ENCODE measurements around the gene USP40. TPM values are rescaled to one million over a fixed set of nuclear protein-coding genes. Genes with fewer than 3 reads are reported as not detected.

Gene USP40
- total and polyA plus RNA-seq, 2 experiments from 2014 or later = 5.7 to 11.7 TPM

GRCh38 chr2:233486778-233487552, 79.6 kb downstream of the USP40 start (continued):
- TF ChIP-seq REST (IDR thresholded peaks at IDR 0.05; ENCODE audit: unreplicated experiment) = no peak
- TF ChIP-seq ETS1 (IDR thresholded peaks at IDR 0.05) = no peak
- TF ChIP-seq POLR2AphosphoS5 (IDR thresholded peaks at IDR 0.05; ENCODE audit: low read depth) = no peak
- no peak for TF ChIP-seq ZNF331 (CRISPR knock-in tag; IDR thresholded peaks at IDR 0.05; ENCODE audit: low read depth)
- TF ChIP-seq EZH2 (IDR thresholded peaks at IDR 0.05; ENCODE audit: low read depth, unreplicated experiment) = no peak
- TF ChIP-seq CTCF (conservative IDR thresholded peaks at IDR 0.05; ENCODE audit: low read depth in 2 of 2) = no peak
- TF ChIP-seq NANOG (IDR thresholded peaks at IDR 0.05; ENCODE audit: borderline replicate concordance) = no peak
- no peak for TF ChIP-seq JUNB (IDR thresholded peaks at IDR 0.05; ENCODE audit: unreplicated experiment)
- no peak for TF ChIP-seq CREB1 (CRISPR knock-in tag; IDR thresholded peaks at IDR 0.05; ENCODE audit: low read depth)

- no peak overlapping the region for H3K4me3 Mint-ChIP-seq
- H2AFZ ChIP-seq = no peak overlapping the region
- no peak for DNase-seq (ENCODE audit: low spot score)
- no peak overlapping the region for H3K27ac Mint-ChIP-seq
- no peaks in the 10 kb centered on the region for H3K27me3 ChIP-seq (ENCODE audit: insufficient read depth)
- peaks cover 17% of the 10 kb centered on the region for H3K9me3 Mint-ChIP-seq
- peaks cover 39% of the 10 kb centered on the region for H3K36me3 Mint-ChIP-seq (ENCODE audit: low read depth)
- H3F3A ChIP-seq (replicated peaks; ENCODE audit: low read depth) = no peaks in the 10 kb centered on the region
- no peak for TF ChIP-seq POLR2AphosphoS5 (IDR thresholded peaks at IDR 0.05; ENCODE audit: low read depth)
- no peak overlapping the region for H3K4me2 ChIP-seq
- no peak for ATAC-seq
- no peak overlapping the region for H3K4me3 ChIP-seq
- H3K36me3 ChIP-seq (ENCODE audit: insufficient read depth) = peaks cover 6% of the 10 kb centered on the region; the same call in 1 of the 2 replicates
- no peaks in the 10 kb centered on the region for H3K4me1 ChIP-seq (ENCODE audit: insufficient read depth)
- no peaks in the 10 kb centered on the region for H3K79me2 ChIP-seq (replicated peaks; ENCODE audit: insufficient read depth)
- no peaks in the 10 kb centered on the region for H4K20me1 ChIP-seq (replicated peaks; ENCODE audit: insufficient read depth)
- no peaks in the 10 kb centered on the region for H3K9me2 ChIP-seq (ENCODE audit: insufficient read depth)
- H3K27ac ChIP-seq (ENCODE audit: low read depth) = no peak overlapping the region
- peaks cover 3% of the 10 kb centered on the region for H3K27me3 Mint-ChIP-seq (ENCODE audit: insufficient read depth, low read depth, poor library complexity)
- no peaks in the 10 kb centered on the region for H3K4me1 Mint-ChIP-seq
Measured at GRCh38 chr2:233486357-233486756, 80.2 kb downstream of the USP40 start.

All from GM23338 (cell line).